HL-60 (cell line): ENCODE measurements around the gene IL12RB2.

ENCODE experiments used
- DNase-seq, 2 experiments: peaks; one replicate each; pipeline ENCODE4 v3.0.0-alpha.2; 2010 to 2020; ENCODE audit warnings: low read depth in 1 of 2, low spot score in 1 of 2
- H3K27ac ChIP-seq: fragments of 250-450 bp; sonication (Bioruptor Pico); replicated peaks from 2 replicates; pipeline ENCODE4 v1.5.1; 2020; ENCODE audit warnings: mild to moderate bottlenecking, moderate library complexity
- H3K27me3 ChIP-seq: fragments of 250-450 bp; sonication (Bioruptor Pico); 2 replicates; pipeline ENCODE4 v1.5.1; 2021; ENCODE audit warnings: mild to moderate bottlenecking, moderate library complexity; ENCODE audit not compliant: insufficient read depth, poor library complexity, severe bottlenecking
- H3K4me3 ChIP-seq: replicated peaks from 2 replicates; pipeline ENCODE4 v1.5.1; 2011; ENCODE audit warnings: mild to moderate bottlenecking, control low read depth, low read length; ENCODE audit not compliant: insufficient read depth
- CTCF ChIP-seq: IDR thresholded peaks from one replicate; pipeline ENCODE4 v1.5.1; 2011; ENCODE audit warnings: low read length, control low read depth, inconsistent platforms; ENCODE audit not compliant: insufficient read depth
- GABPA ChIP-seq: IDR thresholded peaks from 2 replicates; pipeline ENCODE4 v1.6.1; 2012; ENCODE audit warnings: low read depth
- POLR2AphosphoS5 ChIP-seq: IDR thresholded peaks from 2 replicates; pipeline ENCODE4 v1.6.1; 2012; ENCODE audit warnings: low read depth
- REST ChIP-seq: IDR thresholded peaks from 2 replicates; pipeline ENCODE4 v1.6.1; 2012; ENCODE audit warnings: low read depth; ENCODE audit not compliant: insufficient replicate concordance
- SPI1 ChIP-seq: IDR thresholded peaks from 2 replicates; pipeline ENCODE4 v1.6.1; 2012; ENCODE audit warnings: low read depth, mild to moderate bottlenecking, borderline replicate concordance

IL12RB2 gene

GRCh38 chr1:67361641-67362040 is 54.0 kb downstream of the IL12RB2 start:
- no peak overlapping the region for H3K4me3 ChIP-seq
- TF ChIP-seq GABPA: no peak
- no peak for TF ChIP-seq POLR2AphosphoS5
- TF ChIP-seq CTCF: no peak
- no peak for TF ChIP-seq SPI1
- no peak for TF ChIP-seq REST
- H3K27ac ChIP-seq: no peak overlapping the region
- no peaks in the 10 kb centered on the region for H3K27me3 ChIP-seq
- DNase-seq: no peak

GRCh38 chr1:67367370-67368045 is 59.8 kb downstream of the IL12RB2 start:
- Histone ChIP-seq H3K4me3 (no peak overlapping the region), H3K27me3 (no peaks in the 10 kb centered on the region), H3K27ac (no peak overlapping the region)
- TF ChIP-seq GABPA (no peak), REST (no peak), POLR2AphosphoS5 (no peak), CTCF (no peak), SPI1 (no peak)
- no peak for DNase-seq

GRCh38 chr1:67368046-67368514 is 60.4 kb downstream of the IL12RB2 start:
- no peak for DNase-seq
- TF ChIP-seq CTCF (no peak), SPI1 (no peak), REST (no peak), POLR2AphosphoS5 (no peak), GABPA (no peak)
- H3K4me3 ChIP-seq: no peak overlapping the region
- no peak overlapping the region for H3K27ac ChIP-seq
- no peaks in the 10 kb centered on the region for H3K27me3 ChIP-seq
